NB4 (cell line): Measurements from ENCODE around the gene FAM228A.
"Not testable (repeated sequence)": the region's sequence is repeated elsewhere in the genome, so short reads cannot be mapped to it uniquely, and the experiment has no call there.

ENCODE experiments used
- DNase-seq: peaks from one replicate; pipeline ENCODE4 v3.0.0; 2010; ENCODE audit warnings: low read depth
- H3K4me3 ChIP-seq: one replicate; pipeline ENCODE4 v1.5.1; 2011; ENCODE audit warnings: mild to moderate bottlenecking, low read depth, low read length, moderate library complexity
- CTCF ChIP-seq: IDR thresholded peaks from one replicate; pipeline ENCODE4 v1.5.1; 2012; ENCODE audit warnings: low read depth, low read length
- MAX ChIP-seq: IDR thresholded peaks from 2 replicates; pipeline ENCODE4 v1.6.1; 2011; ENCODE audit warnings: low read depth, low read length
- MYC ChIP-seq: IDR thresholded peaks from 2 replicates; pipeline ENCODE4 v1.6.1; 2011; ENCODE audit warnings: low read depth, low read length
- POLR2A ChIP-seq: IDR thresholded peaks from 2 replicates; pipeline ENCODE4 v1.6.1; 2011; ENCODE audit warnings: mild to moderate bottlenecking; ENCODE audit not compliant: insufficient read length; ENCODE audit errors: extremely low read depth

Gene FAM228A

GRCh38 chr2:24174851-24175277 lies at the start of gene FAM228A:
TSS of gene FAM228A (plus strand) at chr2:24175053. CDS start at chr2:24175481, 428 bp downstream.
- TF ChIP-seq CTCF (no peak), MYC (no peak), POLR2A (no peak), MAX (no peak)
- no peak for DNase-seq
- H3K4me3 ChIP-seq = no peak within 1 kb of the TSS

- no peak overlapping the region for H3K4me3 ChIP-seq
- TF ChIP-seq MYC (no peak), MAX (no peak), POLR2A (no peak), CTCF (no peak)
- no peak for DNase-seq
Observed at GRCh38 chr2:24125956-24126355, 48.9 kb upstream of the FAM228A start.

GRCh38 chr2:24132543-24132942 lies 42.3 kb upstream of the FAM228A start:
- TF ChIP-seq MYC (no peak), MAX (no peak), CTCF (no peak), POLR2A (no peak)
- no peak for DNase-seq
- H3K4me3 ChIP-seq = no peak overlapping the region

- DNase-seq, H3K4me3 ChIP-seq: not testable (repeated sequence)
Observed at GRCh38 chr2:24140305-24140704, 34.5 kb upstream of the FAM228A start.

- DNase-seq = no peak
- TF ChIP-seq POLR2A (no peak), MYC (no peak), CTCF (no peak), MAX (no peak)
Observed at GRCh38 chr2:24147364-24147763, 27.5 kb upstream of the FAM228A start.

GRCh38 chr2:24152413-24153197 lies 22.2 kb upstream of the FAM228A start:
- no peak for DNase-seq
- no peak for TF ChIP-seq MYC
- TF ChIP-seq CTCF = no peak
- no peak for TF ChIP-seq MAX

More at GRCh38 chr2:24147364-24147763, 27.5 kb upstream of the FAM228A start:
- H3K4me3 ChIP-seq = no peak overlapping the region

More at GRCh38 chr2:24152413-24153197, 22.2 kb upstream of the FAM228A start:
- H3K4me3 ChIP-seq = no peak overlapping the region
